CD4-positive, alpha-beta T cell treated with Interleukin-6 for 4 hours (primary cell): ENCODE measurements around the gene CACNA1H.

Source experiments
- DNase-seq: peaks from one replicate; pipeline ENCODE4 v3.0.0-alpha.2; 2020; ENCODE audit warnings: mixed read lengths

The CACNA1H gene

GRCh38 chr16:1152651-1153259 lies at the start of gene CACNA1H:
Gene CACNA1H, plus strand, starts transcription at chr16:1153106. Its CDS starts 632 bp downstream, at chr16:1153738.
- DNase-seq, result peak; percentile 76

- no peak for DNase-seq
Measured at GRCh38 chr16:1103636-1103980, 49.3 kb upstream of the CACNA1H start.

- DNase-seq, result peak; percentile 51
Measured at GRCh38 chr16:1105888-1106620, 46.9 kb upstream of the CACNA1H start.

- DNase-seq, result no peak
Measured at GRCh38 chr16:1106659-1107058, 46.2 kb upstream of the CACNA1H start.

GRCh38 chr16:1107141-1107540 lies 45.8 kb upstream of the CACNA1H start:
- no peak for DNase-seq

GRCh38 chr16:1107731-1108130 lies 45.2 kb upstream of the CACNA1H start:
- DNase-seq, result no peak

GRCh38 chr16:1108299-1109252 lies 44.3 kb upstream of the CACNA1H start:
- DNase-seq, result no peak

GRCh38 chr16:1109648-1110047 lies 43.3 kb upstream of the CACNA1H start:
- no peak for DNase-seq

- no peak for DNase-seq
Measured at GRCh38 chr16:1112506-1113184, 40.3 kb upstream of the CACNA1H start.

- DNase-seq, result no peak
Measured at GRCh38 chr16:1113489-1113888, 39.4 kb upstream of the CACNA1H start.

GRCh38 chr16:1113889-1114526 lies 38.9 kb upstream of the CACNA1H start:
- DNase-seq, result no peak

- DNase-seq, result no peak
Measured at GRCh38 chr16:1116693-1117077, 36.2 kb upstream of the CACNA1H start.

- no peak for DNase-seq
Measured at GRCh38 chr16:1117176-1117900, 35.6 kb upstream of the CACNA1H start.

- no peak for DNase-seq
Measured at GRCh38 chr16:1117926-1118325, 35.0 kb upstream of the CACNA1H start.

GRCh38 chr16:1119129-1119528 lies 33.8 kb upstream of the CACNA1H start:
- DNase-seq, result no peak

- no peak for DNase-seq
Measured at GRCh38 chr16:1119766-1120576, 32.9 kb upstream of the CACNA1H start.

- no peak for DNase-seq
Measured at GRCh38 chr16:1120577-1120941, 32.3 kb upstream of the CACNA1H start.

GRCh38 chr16:1121009-1121408 lies 31.9 kb upstream of the CACNA1H start:
- no peak for DNase-seq

GRCh38 chr16:1121601-1122397 lies 31.1 kb upstream of the CACNA1H start:
- DNase-seq, result no peak

GRCh38 chr16:1122398-1122765 lies 30.5 kb upstream of the CACNA1H start:
- no peak for DNase-seq
